HAP-1 (cell line): ENCODE results near the gene SLC22A6.

Experiments used
- DNase-seq, 2 experiments: peaks; one replicate each; pipeline ENCODE4 v3.0.0-alpha.2; 2016 to 2020; ENCODE audit warnings: low spot score in 2 of 2
- H3K27me3 ChIP-seq: fragments of 250-450 bp; sonication (Bioruptor Pico); 2 replicates; pipeline ENCODE4 v1.5.1; 2020; ENCODE audit warnings: low read depth, mild to moderate bottlenecking, moderate library complexity
- H3K36me3 ChIP-seq: fragments of 250-450 bp; sonication (Bioruptor Pico); replicated peaks from 2 replicates; pipeline ENCODE4 v1.5.1; 2020; ENCODE audit warnings: mild to moderate bottlenecking
- H3K4me1 ChIP-seq: fragments of 250-450 bp; sonication (Bioruptor Pico); 2 replicates; pipeline ENCODE4 v1.5.1; 2020; ENCODE audit warnings: mild to moderate bottlenecking
- H3K4me3 ChIP-seq: fragments of 250-450 bp; sonication (Bioruptor Pico); 2 replicates; pipeline ENCODE4 v1.5.1; 2020; ENCODE audit warnings: mild to moderate bottlenecking, moderate library complexity
- H3K9me3 ChIP-seq: fragments of 250-450 bp; sonication (Bioruptor Pico); 2 replicates; pipeline ENCODE4 v1.5.1; 2020; ENCODE audit warnings: mild to moderate bottlenecking, moderate library complexity
- in situ Hi-C: fragments of 300-500 bp; cut with MboI; formaldehyde crosslinking; loops from 3 replicates; pipeline ENCODE4 v1.14.3; 2020; ENCODE audit warnings: low sequenced_read_pairs, inconsistent platforms, mixed read lengths

The SLC22A6 gene

GRCh38 chr11:62984451-62984991 is at the start of gene SLC22A6:
TSS of gene SLC22A6 (minus strand) at chr11:62984967. CDS start at chr11:62984690, 277 bp downstream.
- no peaks in the 10 kb centered on the region for H3K4me1 ChIP-seq
- peaks cover 2% of the 10 kb centered on the region; the same call in 1 of the 2 replicates for H3K27me3 ChIP-seq
- in situ Hi-C loops = no loop called here
- H3K4me3 ChIP-seq = no peak within 1 kb of the TSS
- DNase-seq = no peak
- H3K9me3 ChIP-seq = no peaks in the 10 kb centered on the region
- no peaks in the 10 kb centered on the region for H3K36me3 ChIP-seq

GRCh38 chr11:63032457-63032856 is 47.7 kb upstream of the SLC22A6 start:
- no peak for DNase-seq
- Histone ChIP-seq H3K36me3 (no peaks in the 10 kb centered on the region), H3K27me3 (peaks cover 5% of the 10 kb centered on the region; the same call in 1 of the 2 replicates), H3K9me3 (no peaks in the 10 kb centered on the region), H3K4me3 (no peak overlapping the region), H3K4me1 (no peaks in the 10 kb centered on the region)
- in situ Hi-C loops = loop anchor here (25.0 kb wide), 2 partner anchors 180 to 605 kb away; no protein-coding TSS in a partner anchor

GRCh38 chr11:63023841-63024648 is 39.3 kb upstream of the SLC22A6 start:
- in situ Hi-C loops = loop anchor here (5.0 kb wide), 1 partner anchor 117 kb away; no protein-coding TSS in a partner anchor

GRCh38 chr11:63023222-63023814 is 38.6 kb upstream of the SLC22A6 start:
- H3K27me3 ChIP-seq = no peaks in the 10 kb centered on the region
- H3K4me3 ChIP-seq = no peak overlapping the region
- DNase-seq = no peak
- in situ Hi-C loops = loop anchor here (5.0 kb wide), 1 partner anchor 116 kb away; no protein-coding TSS in a partner anchor
- H3K9me3 ChIP-seq = no peaks in the 10 kb centered on the region
- no peaks in the 10 kb centered on the region for H3K36me3 ChIP-seq
- peaks cover 3% of the 10 kb centered on the region; the same call in 1 of the 2 replicates for H3K4me1 ChIP-seq

More at GRCh38 chr11:63023841-63024648, 39.3 kb upstream of the SLC22A6 start:
- Histone ChIP-seq H3K9me3 (no peaks in the 10 kb centered on the region), H3K36me3 (no peaks in the 10 kb centered on the region), H3K27me3 (no peaks in the 10 kb centered on the region; the same call in 1 of the 2 replicates), H3K4me3 (no peak overlapping the region), H3K4me1 (peaks cover 3% of the 10 kb centered on the region; the same call in 1 of the 2 replicates)
- DNase-seq = peak; percentile 70 to 94

- Histone ChIP-seq H3K4me3 (no peak overlapping the region), H3K36me3 (no peaks in the 10 kb centered on the region), H3K4me1 (peaks cover 3% of the 10 kb centered on the region; the same call in 1 of the 2 replicates), H3K9me3 (no peaks in the 10 kb centered on the region), H3K27me3 (no peaks in the 10 kb centered on the region)
- DNase-seq = no peak
- in situ Hi-C loops = loop anchor here (5.0 kb wide), 1 partner anchor 115 kb away; no protein-coding TSS in a partner anchor
Measured at GRCh38 chr11:63022441-63022840, 37.7 kb upstream of the SLC22A6 start.

GRCh38 chr11:63020671-63021291 is 36.0 kb upstream of the SLC22A6 start:
- in situ Hi-C loops = loop anchor here (5.0 kb wide), 1 partner anchor 113 kb away; no protein-coding TSS in a partner anchor

GRCh38 chr11:63019506-63019905 is 34.7 kb upstream of the SLC22A6 start:
- Histone ChIP-seq H3K4me1 (peaks cover 3% of the 10 kb centered on the region; the same call in 1 of the 2 replicates), H3K27me3 (no peaks in the 10 kb centered on the region), H3K9me3 (no peaks in the 10 kb centered on the region), H3K4me3 (no peak overlapping the region), H3K36me3 (no peaks in the 10 kb centered on the region)
- in situ Hi-C loops = no loop called here
- DNase-seq = no peak

More at GRCh38 chr11:63020671-63021291, 36.0 kb upstream of the SLC22A6 start:
- Histone ChIP-seq H3K27me3 (no peaks in the 10 kb centered on the region), H3K4me3 (no peak overlapping the region), H3K9me3 (no peaks in the 10 kb centered on the region), H3K4me1 (peaks cover 3% of the 10 kb centered on the region; the same call in 1 of the 2 replicates), H3K36me3 (no peaks in the 10 kb centered on the region)
- peak in 1 of 2 experiments; percentile 65 for DNase-seq

- in situ Hi-C loops = no loop called here
- H3K4me1 ChIP-seq = no peaks in the 10 kb centered on the region
- H3K27me3 ChIP-seq = 0 out of 2 replicates have a peak, but pooled peaks cover 3% of the 10 kb centered on the region
- no peaks in the 10 kb centered on the region for H3K36me3 ChIP-seq
- no peaks in the 10 kb centered on the region for H3K9me3 ChIP-seq
- no peak overlapping the region for H3K4me3 ChIP-seq
- no peak for DNase-seq
Measured at GRCh38 chr11:63017306-63017974, 32.7 kb upstream of the SLC22A6 start.

- Histone ChIP-seq H3K9me3 (no peaks in the 10 kb centered on the region), H3K4me3 (no peak within 1 kb of the TSS), H3K36me3 (no peaks in the 10 kb centered on the region), H3K4me1 (no peaks in the 10 kb centered on the region), H3K27me3 (0 out of 2 replicates have a peak, but pooled peaks cover 3% of the 10 kb centered on the region)
- no peak for DNase-seq
- in situ Hi-C loops = no loop called here
Measured at GRCh38 chr11:63015521-63016215, 30.9 kb upstream of the SLC22A6 start, which contains the start of gene SLC22A8. TSS of gene SLC22A8 (minus strand) at chr11:63015841. CDS start at chr11:63014958, 883 bp downstream.

GRCh38 chr11:63014408-63015055 is 29.8 kb upstream of the SLC22A6 start:
- Histone ChIP-seq H3K27me3 (0 out of 2 replicates have a peak, but pooled peaks cover 3% of the 10 kb centered on the region), H3K36me3 (no peaks in the 10 kb centered on the region), H3K4me1 (no peaks in the 10 kb centered on the region), H3K9me3 (no peaks in the 10 kb centered on the region), H3K4me3 (no peak overlapping the region)
- in situ Hi-C loops = no loop called here
- DNase-seq = no peak

- H3K36me3 ChIP-seq = no peaks in the 10 kb centered on the region
- no peaks in the 10 kb centered on the region for H3K4me1 ChIP-seq
- in situ Hi-C loops = no loop called here
- 0 out of 2 replicates have a peak, but pooled peaks cover 3% of the 10 kb centered on the region for H3K27me3 ChIP-seq
- no peak overlapping the region for H3K4me3 ChIP-seq
- H3K9me3 ChIP-seq = no peaks in the 10 kb centered on the region
- DNase-seq = no peak
Measured at GRCh38 chr11:63012839-63013238, 28.1 kb upstream of the SLC22A6 start.

GRCh38 chr11:63012430-63012829 is 27.7 kb upstream of the SLC22A6 start:
- H3K4me3 ChIP-seq = no peak overlapping the region
- in situ Hi-C loops = no loop called here
- H3K27me3 ChIP-seq = 0 out of 2 replicates have a peak, but pooled peaks cover 3% of the 10 kb centered on the region
- H3K36me3 ChIP-seq = no peaks in the 10 kb centered on the region
- H3K9me3 ChIP-seq = no peaks in the 10 kb centered on the region
- no peak for DNase-seq
- no peaks in the 10 kb centered on the region for H3K4me1 ChIP-seq
